ENCODE results near the gene LETMD1. TPM values are rescaled to one million over a fixed set of nuclear protein-coding genes. Genes with fewer than 3 reads are reported as not detected.
"Not testable (repeated sequence)": the region's sequence is repeated elsewhere in the genome, so short reads cannot be mapped to it uniquely, and the experiment has no call there.

Gene LETMD1
- polyA plus RNA-seq, 3 donors = 86.9 to 151 (median 130) TPM

GRCh38 chr12:51059086-51059485 lies 11.0 kb downstream of the LETMD1 start:
- DNase-seq (ENCODE audit: extremely low read depth in 1 of 11, low read depth in 9 of 11, low spot score in 4 of 11) = no peak

DNA sequence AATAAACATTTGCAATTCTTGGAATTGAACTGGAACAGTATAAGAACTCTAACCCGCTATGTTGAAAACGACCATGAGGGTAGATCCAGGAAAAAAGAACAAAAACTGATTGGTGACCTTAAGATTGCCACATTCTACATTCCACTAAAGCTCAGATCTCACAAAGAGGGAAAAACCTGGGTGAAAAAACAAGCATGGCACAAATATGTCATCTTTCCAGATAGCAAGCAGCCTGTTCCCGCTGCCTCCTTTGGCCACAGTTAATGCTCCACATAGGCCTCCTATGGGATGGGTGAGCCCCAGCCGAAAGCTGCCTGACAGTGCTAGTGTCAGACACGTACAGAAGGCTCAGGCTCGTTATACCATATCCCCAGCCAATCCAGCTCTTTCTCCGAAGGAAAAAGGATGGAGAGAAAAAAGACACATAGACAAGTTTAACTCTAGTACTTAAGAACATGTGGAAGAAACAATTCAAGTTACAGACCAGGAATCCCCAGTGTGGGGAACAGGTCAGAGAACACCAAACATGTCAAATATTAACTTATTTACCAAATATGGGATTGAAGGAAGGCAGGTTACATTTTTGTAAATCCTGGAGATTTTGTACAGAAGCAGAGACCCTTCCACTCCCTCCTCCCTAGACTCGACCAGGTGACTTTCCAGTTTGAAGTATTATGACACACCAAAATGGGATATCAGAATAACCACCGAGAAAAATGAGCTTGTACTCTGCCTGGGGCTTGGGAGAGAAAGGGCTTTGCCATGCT lies 14.7 kb downstream of the LETMD1 start:
- DNase-seq (ENCODE audit: extremely low read depth in 1 of 11, low read depth in 9 of 11, low spot score in 4 of 11) = no peak

GRCh38 chr12:51065530-51065929 lies 17.4 kb downstream of the LETMD1 start:
- no peak for DNase-seq (ENCODE audit: extremely low read depth in 1 of 11, low read depth in 9 of 11, low spot score in 4 of 11)

DNA sequence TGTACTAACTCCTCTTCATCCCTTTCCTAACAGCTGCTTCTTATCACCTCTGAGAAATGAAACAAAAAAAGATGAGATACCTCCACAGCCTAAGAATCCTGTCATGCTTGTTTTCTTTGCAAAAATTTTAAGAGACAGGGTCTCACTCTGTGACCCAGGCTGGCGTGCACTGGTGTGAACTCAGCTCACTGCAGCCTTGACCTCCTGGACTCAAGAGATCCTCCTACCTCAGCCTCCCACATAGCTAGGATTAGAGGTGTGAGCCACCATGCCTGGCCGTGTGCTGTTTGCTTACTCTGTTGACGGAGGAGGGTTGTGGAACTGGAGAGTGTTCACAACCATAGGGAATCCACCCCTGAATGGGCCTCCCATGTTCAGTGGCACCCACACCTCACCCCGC lies 19.1 kb downstream of the LETMD1 start:
- DNase-seq (ENCODE audit: extremely low read depth in 1 of 11, low read depth in 9 of 11, low spot score in 4 of 11) = no peak

- no peak for DNase-seq (ENCODE audit: extremely low read depth in 1 of 11, low read depth in 9 of 11, low spot score in 4 of 11)
Observed at GRCh38 chr12:51067771-51068170, 19.6 kb downstream of the LETMD1 start.

DNA sequence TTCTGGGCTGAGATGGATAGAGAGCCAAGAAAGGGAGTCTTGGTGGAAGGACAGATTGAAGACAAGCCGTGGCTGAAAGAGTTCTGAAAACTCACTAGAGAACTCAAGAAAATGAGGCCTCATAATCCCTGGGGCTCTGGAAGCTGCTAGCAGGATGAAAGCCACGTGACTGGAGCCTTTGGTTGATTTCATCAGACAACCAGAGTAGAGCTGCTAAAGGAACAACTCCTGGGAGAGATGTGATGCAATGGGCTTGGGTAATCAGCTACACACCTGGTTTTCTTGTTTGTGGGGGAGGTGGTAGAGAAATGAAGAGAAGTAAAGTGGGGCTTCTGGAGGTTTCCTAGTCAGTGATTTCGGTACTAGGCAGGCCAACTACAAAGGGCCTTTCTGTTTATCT lies 21.9 kb downstream of the LETMD1 start:
- DNase-seq (ENCODE audit: extremely low read depth in 1 of 11, low read depth in 9 of 11, low spot score in 4 of 11) = no peak

DNA sequence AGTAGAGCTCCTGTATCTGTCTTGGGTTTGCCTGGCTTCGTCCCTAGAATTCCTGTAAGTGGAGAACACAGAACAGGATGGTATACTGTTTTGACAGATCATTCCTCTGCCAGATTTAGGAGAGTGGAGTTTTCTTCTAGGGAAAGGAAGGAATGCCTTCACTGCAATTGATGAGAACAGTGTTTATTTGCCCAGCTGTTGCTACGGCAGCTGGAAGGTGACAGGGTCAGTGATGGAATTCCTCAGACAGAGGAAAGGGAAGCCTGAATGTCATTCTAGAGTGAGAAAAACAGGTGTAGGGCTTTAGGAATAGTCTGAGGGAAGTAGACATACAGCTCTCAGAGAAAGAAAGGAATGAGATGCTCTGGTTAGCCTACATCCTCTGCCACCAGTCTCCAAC lies 23.5 kb downstream of the LETMD1 start:
- no peak for DNase-seq (ENCODE audit: extremely low read depth in 1 of 11, low read depth in 9 of 11, low spot score in 4 of 11)

DNA sequence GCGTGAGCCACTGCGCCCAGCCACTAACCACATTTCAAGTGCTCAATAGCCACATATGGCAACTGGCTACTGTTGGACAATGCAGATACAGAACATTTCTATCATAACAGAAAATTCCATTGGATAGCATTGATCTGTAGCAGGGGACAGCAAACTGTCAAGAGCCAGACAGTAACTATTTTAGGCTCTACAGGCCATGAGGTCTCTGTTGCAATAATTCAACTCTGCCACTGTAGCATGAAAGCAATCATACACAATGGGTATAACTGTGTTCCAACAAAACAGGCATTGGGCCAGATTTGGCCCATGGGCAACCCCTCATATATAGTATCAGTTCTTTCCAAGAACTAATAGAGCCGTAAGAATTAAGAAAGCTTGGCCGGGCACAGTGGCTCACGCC lies 27.3 kb downstream of the LETMD1 start:
- DNase-seq (ENCODE audit: extremely low read depth in 1 of 11, low read depth in 9 of 11, low spot score in 4 of 11) = no peak

DNA sequence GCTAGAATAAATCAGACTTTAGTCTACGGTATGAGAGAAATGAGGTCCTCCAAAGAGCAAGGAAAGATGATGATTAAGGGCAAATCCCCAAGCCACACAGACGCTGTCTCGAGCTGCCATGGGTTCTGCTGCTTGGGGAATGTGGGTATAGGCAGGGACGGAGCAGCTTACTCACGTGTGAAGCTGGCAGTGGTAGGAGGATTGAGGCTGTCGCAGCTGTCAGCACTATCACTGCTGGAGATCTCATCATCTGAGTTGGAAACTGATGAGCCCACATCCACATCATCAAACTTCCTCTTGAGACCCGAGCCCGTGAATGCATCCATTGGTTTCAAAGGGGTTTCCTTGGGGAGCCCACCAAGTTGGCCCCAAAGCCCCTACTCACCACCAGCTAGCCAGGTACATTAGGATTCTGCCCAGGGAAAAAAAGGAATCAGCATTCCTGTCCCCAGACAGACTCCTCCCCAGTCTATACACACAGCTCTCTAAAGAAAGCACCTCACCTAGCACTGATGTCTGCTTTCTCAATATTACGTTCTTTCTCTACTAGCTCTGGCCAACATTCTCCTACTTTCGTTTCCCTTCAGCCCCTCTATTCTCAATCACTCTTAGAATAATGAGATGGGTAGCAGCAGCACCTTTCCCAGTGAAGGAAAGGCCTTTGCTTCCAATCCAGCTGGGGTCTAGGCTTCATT lies 28.3 kb downstream of the LETMD1 start:
- DNase-seq (ENCODE audit: extremely low read depth in 1 of 11, low read depth in 9 of 11, low spot score in 4 of 11) = no peak

- no peak for DNase-seq (ENCODE audit: extremely low read depth in 1 of 11, low read depth in 9 of 11, low spot score in 4 of 11)
Observed at GRCh38 chr12:51077930-51078329, 29.8 kb downstream of the LETMD1 start.

- DNase-seq (ENCODE audit: extremely low read depth in 1 of 11, low read depth in 9 of 11, low spot score in 4 of 11) = not testable (repeated sequence)
Observed at GRCh38 chr12:51078346-51078745, 30.2 kb downstream of the LETMD1 start.

GRCh38 chr12:51078866-51079265 lies 30.7 kb downstream of the LETMD1 start:
- not testable (repeated sequence) for DNase-seq (ENCODE audit: extremely low read depth in 1 of 11, low read depth in 9 of 11, low spot score in 4 of 11)

DNA sequence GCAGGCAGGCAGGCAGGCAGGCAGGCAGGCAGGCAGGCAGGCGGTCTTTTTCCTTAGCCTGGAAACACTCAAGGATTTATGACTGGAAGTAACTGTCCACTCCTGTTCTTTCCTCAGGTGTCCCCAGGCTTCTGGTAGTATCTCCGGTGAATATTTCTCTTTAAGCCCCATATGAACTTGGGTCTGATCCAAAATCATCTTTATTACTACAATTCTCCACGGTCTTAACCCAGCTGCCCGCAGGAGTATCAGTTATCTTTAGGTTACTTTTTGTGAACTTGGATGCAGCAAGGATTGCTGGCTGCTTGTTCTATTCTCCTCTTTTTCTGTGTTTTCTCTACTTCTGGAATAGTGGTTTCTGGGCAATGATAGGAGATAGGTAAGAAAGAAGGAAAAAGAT lies 32.0 kb downstream of the LETMD1 start:
- DNase-seq (ENCODE audit: extremely low read depth in 1 of 11, low read depth in 9 of 11, low spot score in 4 of 11) = no peak

- DNase-seq (ENCODE audit: extremely low read depth in 1 of 11, low read depth in 9 of 11, low spot score in 4 of 11) = no peak
Observed at GRCh38 chr12:51081421-51081820, 33.3 kb downstream of the LETMD1 start.

DNA sequence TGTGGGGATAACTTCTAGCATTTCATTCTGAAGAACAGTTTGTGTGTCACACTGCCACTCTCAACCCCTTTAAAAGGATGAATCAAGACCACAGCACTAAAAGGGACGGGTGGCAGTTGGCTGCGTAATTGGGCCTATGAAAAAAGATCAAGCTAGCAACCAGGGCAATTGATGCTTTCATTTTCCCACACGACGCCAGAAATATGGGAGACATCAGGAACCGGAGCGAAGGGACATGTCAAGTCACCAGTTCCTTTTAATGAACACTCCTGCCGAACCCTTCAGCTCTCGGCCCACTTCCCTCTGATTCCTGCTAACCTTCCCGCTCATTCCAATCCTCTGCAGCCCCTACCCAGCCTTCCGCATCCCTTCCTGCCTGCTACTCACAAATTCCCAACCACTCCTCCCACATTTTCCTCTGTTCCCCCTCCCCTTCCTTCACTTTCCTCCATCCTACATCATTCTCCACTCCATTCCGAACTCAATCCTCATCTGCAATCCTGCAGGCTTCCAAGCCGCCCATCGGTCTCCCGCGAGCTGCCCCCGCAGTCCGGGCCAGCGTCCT lies 34.5 kb downstream of the LETMD1 start:
- peak in 10 of 11 donors; percentile 14 to 73 (median 45) for DNase-seq (ENCODE audit: extremely low read depth in 1 of 11, low read depth in 9 of 11, low spot score in 4 of 11)

DNA sequence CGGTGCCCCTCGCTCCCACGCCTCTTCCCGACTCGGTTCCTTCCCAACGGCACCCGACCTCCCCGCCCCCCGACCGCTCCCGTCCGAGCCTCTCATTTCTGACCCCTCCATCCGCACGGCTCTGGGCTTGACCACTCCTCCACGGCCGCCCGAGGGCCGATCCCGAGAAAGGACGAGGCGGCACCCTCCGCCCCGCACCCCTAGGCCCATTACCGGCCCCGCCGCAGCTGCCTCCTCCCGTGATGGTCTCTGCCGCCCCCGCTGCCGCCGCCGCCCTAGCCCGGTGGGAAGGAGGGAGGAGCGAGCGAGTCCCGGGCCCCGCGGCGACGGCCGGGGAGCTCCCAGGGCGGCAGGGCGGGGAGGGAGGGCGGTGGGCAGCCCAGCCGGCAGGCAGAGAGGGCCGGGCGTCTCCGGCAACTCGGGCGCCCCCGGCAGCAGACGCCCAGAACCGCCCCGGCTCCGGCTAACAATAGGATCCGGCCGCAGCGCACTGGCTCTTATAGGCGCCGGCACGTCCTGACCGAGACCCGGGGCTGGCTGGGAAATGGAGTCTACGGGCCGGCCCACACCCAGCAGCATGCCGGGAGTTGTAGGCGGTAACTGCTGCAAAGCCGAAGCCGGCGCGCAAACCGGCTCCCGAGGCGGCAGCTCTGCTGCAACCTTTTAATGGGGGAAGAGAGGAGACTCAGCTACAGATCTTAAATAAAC lies 35.2 kb downstream of the LETMD1 start, which contains the start of gene CSRNP2:
Gene CSRNP2 (minus strand): TSS at position 471 of the 708 bp plus-strand sequence. CDS start 7,035 bp downstream, outside the sequence.
- DNase-seq (ENCODE audit: extremely low read depth in 1 of 11, low read depth in 9 of 11, low spot score in 4 of 11) = peak; percentile 78 to 96 (median 94)

GRCh38 chr12:51085757-51086156 lies 37.6 kb downstream of the LETMD1 start:
- DNase-seq (ENCODE audit: extremely low read depth in 1 of 11, low read depth in 9 of 11, low spot score in 4 of 11) = no peak

GRCh38 chr12:51086933-51087332 lies 38.8 kb downstream of the LETMD1 start:
- DNase-seq (ENCODE audit: extremely low read depth in 1 of 11, low read depth in 9 of 11, low spot score in 4 of 11) = no peak

- no peak for DNase-seq (ENCODE audit: extremely low read depth in 1 of 11, low read depth in 9 of 11, low spot score in 4 of 11)
Observed at GRCh38 chr12:51087818-51088217, 39.7 kb downstream of the LETMD1 start.
